GM10266 (cell line): ENCODE measurements around the gene PLCG1.
A peak's percentile ranks its signal among the peaks of the same experiment; 100 is the strongest.

ENCODE experiments used
- DNase-seq: peaks from one replicate; pipeline ENCODE4 v3.0.0; 2012; ENCODE audit errors: extremely low spot score
- TF ChIP-seq, protein P1 (sequence below): IDR thresholded peaks from 2 replicates; pipeline ENCODE4 v1.5.1; 2012; ENCODE audit warnings: mild to moderate bottlenecking, low read depth; ENCODE audit not compliant: control insufficient read depth, insufficient read depth; ENCODE audit errors: missing control alignments

PLCG1 gene

DNA sequence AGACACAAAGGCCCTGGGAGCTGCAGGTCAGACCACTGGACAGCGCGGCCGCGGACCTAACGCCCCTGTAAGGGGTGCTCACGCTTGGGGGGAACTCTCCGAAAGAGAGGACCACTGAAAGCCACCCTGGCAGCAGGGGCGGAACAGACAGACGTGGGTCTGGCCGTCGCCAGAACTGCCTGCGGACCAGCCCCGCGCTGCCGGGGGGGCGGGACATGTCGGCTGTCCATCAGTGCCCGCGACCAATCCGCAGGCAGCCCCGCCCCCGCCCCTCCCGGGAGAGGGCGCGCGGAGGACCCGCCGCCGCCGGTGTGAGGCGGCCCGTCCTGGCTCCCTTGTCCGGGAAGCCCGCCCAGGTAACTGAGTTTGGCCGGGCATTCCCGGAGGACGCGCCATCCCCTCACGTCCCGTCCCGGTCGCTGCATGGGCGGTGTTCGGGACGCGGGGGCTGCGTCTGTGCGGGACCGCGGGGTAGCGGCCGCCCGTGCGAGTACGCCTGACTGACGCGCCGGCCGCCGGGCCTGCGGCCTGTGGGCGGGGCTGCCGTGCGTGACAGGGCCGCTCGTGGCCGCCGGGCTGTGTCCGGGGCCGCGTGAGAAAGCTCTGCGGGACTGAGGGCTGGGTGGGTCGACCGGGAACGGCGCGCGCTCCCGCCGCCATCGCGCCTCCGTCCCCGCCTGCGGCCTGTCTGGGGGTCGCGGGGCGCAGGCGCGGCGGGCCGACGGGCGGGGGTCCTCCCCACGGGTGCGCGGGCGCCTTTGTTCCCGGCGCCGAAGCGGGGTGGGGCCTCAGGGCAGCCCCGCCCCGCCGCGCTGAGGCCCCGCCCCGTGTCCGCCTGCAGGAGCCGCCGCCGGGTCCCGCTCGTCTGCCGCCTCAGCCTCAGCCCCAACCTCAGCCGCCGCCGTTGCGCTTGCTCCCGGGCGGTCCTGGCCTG, at the start of gene PLCG1:
Gene PLCG1 (plus strand): TSS at position 864 of the 934 bp plus-strand sequence. CDS start 99 bp downstream, outside the sequence.
- peak; percentile 96 for DNase-seq
- TF ChIP-seq, protein P1, sequence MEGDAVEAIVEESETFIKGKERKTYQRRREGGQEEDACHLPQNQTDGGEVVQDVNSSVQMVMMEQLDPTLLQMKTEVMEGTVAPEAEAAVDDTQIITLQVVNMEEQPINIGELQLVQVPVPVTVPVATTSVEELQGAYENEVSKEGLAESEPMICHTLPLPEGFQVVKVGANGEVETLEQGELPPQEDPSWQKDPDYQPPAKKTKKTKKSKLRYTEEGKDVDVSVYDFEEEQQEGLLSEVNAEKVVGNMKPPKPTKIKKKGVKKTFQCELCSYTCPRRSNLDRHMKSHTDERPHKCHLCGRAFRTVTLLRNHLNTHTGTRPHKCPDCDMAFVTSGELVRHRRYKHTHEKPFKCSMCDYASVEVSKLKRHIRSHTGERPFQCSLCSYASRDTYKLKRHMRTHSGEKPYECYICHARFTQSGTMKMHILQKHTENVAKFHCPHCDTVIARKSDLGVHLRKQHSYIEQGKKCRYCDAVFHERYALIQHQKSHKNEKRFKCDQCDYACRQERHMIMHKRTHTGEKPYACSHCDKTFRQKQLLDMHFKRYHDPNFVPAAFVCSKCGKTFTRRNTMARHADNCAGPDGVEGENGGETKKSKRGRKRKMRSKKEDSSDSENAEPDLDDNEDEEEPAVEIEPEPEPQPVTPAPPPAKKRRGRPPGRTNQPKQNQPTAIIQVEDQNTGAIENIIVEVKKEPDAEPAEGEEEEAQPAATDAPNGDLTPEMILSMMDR = no peak

DNA sequence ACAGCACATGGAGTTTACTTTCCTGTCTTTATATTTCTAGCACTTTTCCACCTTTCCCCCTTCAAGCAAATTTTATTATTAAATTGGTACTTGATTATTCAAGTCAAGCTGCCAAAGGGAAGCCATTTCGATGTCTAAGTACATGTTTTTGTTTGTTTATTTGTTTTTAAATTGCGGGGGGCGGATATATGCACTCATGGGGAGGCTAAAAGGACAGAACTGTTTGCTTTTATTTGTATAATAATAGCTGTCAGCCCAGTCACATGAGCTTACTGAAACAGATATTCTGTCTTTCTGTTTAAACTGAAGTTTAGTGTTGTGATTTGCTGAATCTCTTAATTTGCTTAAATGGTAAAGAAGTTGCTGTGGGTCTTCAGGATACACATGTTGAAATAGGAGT, 49.6 kb upstream of the PLCG1 start:
- no peak for DNase-seq
- TF ChIP-seq, protein P1 = no peak

DNA sequence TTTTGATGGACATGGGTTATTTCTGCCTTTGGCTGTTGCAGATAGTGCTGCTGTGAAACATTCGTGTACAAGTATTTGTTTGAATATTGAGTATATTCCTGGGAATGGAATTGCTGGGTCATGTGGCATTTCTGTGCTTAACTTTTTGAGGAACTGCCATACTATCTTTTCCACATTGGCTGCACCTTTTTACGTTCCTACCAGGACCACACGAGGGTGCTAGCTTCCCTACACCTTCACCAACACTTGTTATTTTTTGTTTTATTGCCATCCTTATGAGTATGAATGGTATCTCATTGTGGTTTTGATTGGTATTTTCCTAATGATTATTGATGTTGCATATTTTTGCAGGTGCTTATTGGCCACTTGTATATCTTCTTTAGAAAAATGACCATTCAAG, 47.8 kb upstream of the PLCG1 start:
- TF ChIP-seq, protein P1 = no peak
- no peak for DNase-seq

DNA sequence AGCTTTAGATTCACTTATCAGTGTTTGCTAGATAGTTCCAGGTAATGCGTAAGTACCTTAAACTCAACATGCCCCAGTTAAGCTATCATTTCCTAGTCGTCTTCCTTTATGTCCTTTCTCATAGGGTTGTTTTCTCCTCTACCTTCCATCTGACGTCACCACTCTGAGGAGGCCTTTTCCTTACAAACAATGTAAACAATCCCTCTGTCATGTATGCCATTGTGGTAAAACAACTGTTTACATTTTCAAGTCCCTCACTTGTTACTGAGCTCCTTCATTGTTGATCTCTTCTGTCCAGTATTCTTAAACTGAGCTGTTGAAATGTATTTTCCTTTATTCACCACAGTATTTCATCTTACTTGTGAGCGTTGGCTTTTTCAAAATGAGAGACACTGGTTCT, 45.4 kb upstream of the PLCG1 start:
- DNase-seq = no peak
- TF ChIP-seq, protein P1 = no peak

DNA sequence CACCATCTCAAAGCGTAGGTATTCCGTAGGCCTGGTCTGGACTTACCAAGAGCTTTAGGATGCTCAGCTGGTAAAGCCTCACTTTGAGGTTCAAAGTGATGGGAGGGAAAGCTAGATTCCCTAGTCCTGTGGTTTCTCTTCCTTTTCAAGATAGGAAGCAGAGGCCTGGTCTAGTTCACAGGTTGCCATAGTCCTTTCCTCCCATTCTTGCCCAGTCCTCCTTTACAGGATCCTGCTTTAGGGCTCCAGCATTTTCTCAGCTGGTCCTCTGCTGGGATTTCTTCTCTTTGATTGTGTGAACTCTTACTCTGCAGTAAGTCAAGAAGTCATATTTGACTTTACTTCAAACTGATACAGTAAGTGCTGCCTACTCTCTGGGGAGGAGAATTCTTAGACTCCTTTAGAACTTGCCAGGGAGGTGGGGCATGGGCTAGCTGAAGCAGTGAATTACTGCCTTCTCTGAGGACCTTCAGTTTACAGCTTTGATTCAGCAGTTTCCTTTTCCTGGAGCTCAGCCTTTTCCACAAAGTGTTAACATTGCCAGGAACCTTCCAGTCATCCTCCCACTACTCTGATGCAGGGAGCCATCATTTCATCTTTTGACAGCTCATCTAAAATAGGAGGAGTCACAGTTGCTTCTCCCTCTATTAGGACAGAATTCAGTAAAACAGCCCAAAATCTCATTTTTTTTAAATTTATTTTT, 42.8 kb upstream of the PLCG1 start:
- no peak for DNase-seq

DNA sequence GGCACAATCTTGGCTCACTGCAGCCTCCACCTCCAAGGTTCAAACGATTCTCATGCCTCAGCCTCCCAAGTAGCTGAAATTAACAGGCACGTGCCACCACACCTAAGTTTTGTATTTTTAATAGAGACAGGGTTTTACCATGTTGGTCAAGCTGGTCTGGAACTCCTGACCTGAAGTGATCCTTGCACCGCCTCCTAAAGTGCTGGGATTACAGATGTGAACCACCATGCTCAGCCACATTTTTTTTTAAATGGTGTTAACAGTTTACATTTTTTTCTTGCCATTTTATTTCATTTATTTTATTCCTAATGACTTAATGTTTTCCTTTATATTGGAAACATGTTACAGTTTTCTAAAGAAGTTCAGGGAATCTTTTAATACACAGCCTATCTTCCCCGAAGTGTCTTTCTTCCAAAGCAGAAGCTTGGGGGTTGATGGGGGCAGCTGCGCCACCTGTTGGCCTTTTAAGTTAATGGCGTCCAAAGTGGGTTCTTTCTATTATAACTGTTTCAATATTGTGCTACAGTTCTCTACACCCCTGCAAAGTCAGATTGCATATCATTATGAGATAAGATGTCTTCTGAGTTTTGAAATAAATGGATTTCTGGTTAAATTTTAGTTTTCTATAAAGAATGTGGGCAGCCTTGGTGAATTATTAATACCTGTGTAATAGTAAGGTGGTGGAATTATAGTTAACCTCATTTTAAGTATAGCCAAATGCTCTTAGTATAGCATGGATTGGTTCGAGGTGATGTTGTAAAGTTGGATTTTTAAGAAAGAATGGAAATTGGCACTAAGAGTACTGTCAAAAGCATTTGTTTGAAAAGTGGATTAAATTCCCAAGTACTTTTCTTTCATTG, 42.0 kb upstream of the PLCG1 start:
- DNase-seq = peak; percentile 54
- TF ChIP-seq, protein P1 = peak; percentile 76

More for the DNA sequence above, 42.8 kb upstream of the PLCG1 start:
- TF ChIP-seq, protein P1 = no peak
